ENCODE data around the gene EPS8L1. TPM values are rescaled to one million over a fixed set of nuclear protein-coding genes. Genes with fewer than 3 reads are reported as not detected.

EPS8L1 gene
- 0.99 and 1.2 TPM in 2 replicates for total RNA-seq

DNA sequence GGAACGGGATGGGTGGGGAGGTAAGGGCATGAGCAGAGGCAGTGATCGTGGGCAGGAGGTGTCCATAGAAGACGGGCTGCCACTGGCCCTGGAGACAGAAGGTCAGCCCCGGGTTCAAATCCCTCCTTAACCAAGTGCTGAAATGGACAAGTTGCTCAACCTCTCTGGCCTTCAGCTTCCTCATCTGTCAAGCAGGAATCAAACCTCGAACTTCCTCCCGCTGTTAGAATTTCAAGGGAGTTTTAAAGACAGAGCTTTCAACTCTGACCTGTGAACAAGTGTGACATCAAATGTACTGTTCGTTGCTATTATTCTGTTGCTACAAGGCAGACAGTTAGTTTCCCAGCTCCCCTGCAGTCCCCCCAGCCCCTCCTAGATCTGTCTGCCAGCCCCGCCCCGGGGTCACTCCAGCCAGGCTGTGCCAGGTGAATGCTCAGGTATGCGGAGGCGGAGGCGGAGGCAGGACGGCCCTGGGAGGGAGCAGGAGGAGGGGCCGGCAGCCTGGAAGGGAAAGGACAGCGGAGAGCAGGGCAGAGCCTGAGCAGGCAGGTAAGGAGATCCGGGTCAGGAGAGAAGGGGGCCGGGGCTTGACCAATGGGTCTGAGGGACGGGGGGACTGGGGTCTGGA is at the start of gene EPS8L1:
TSS of gene EPS8L1 (plus strand) at position 499 of the 628 bp plus-strand sequence. CDS start 576 bp downstream, outside the sequence.

DNA sequence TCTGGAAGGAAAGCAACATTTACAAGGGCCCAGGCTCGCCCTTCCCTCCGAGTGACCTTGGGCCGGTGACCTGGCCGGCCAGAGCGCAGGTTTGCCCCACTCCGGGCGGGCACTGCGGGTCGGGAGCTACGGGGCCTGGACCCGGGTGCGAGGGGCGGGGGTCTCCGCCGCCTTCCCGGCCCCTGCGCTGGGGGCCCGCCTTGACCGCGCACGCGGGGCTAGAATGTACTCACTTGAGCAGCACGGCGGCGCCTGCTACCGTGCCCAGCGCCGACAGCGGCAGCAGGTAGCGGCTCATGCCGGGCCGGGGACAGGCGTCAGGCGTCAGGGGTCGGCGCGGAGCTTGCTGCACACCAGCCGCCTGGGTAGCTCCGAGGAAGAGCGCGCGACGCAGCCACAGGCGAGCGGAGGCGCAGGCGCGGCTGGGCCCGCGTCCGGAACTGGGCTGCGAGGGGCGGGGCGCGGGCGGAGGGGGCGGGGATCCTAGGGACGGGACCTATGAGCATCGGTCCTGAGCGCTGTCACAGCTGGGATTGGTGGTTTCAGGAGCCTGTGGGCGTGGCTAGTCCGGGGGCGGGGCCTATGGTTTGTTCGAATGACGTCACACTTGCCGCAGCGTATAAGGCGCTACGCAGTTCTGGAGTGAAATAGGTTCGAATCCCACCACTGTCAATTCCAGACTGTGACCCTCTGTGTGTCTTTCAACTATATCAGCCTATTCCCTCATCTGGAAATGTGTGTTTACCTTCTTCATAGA is 12.8 kb upstream of the EPS8L1 start, which contains the start of gene RDH13:
TSS of gene RDH13 (minus strand) at position 414 of the 757 bp plus-strand sequence. CDS start at position 298, 116 bp downstream.

DNA sequence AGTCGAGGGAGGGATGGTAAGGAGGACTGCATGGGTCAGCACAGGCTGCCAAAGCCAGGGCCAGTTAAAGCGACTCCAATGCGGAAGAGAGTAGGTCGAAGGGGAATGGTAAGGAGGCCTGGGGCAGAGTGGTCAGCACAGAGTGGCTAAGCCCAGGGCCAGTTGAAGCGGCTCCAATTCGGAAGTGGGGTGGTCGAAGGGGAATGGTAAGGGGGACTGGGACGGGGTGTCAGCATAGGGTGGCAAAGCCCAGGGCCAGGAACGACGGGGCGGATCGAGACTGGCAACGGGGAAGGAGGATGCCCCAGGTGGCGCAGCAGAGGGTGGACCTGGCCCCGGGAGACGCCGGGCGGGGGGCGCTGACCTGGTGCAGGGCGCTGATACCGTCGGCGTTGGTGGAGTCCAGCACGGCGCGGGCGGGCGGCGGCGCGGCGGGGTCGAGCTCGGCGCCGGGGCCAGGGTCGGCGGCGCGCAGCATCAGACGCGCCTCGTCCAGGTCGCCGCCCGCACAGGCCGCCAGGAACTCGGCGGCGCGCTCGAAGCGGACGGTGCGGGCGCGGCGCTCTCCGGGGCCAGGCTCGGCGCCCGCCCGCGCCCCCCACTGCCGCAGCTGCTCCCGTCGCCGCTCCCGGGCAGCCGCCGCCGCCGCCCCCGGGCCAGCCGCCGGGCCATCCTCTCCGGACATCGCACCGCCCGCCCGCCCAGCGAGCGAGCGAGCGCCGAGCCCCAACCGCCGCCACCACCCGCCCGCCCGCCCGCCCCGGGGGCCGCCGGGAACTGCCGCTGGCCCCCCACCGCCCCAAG is 41.4 kb downstream of the EPS8L1 start, which contains the start of gene PPP1R12C:
TSS of gene PPP1R12C (minus strand) at position 779 of the 804 bp plus-strand sequence. CDS start at position 685, 94 bp downstream.

Other genes with a start within 250 kb of the EPS8L1 start
- not detected in 2 replicates for gene KIR2DS4, start 243.2 kb upstream of the EPS8L1 start, total RNA-seq
- not detected in 2 replicates for gene KIR3DL2, start 225.4 kb upstream of the EPS8L1 start, total RNA-seq
- gene FCAR, start 201.6 kb upstream of the EPS8L1 start, total RNA-seq = not detected in 2 replicates
- not detected in 2 replicates for gene NCR1, start 169.7 kb upstream of the EPS8L1 start, total RNA-seq
- under 0.01 TPM in 1 of 2 replicates, not detected in the other for gene NLRP7, start 128.3 kb upstream of the EPS8L1 start, total RNA-seq
- gene NLRP2, start 109.5 kb upstream of the EPS8L1 start, total RNA-seq = 0.83 and 1.3 TPM in 2 replicates
- gene GP6, start 37.6 kb upstream of the EPS8L1 start, total RNA-seq = not detected in 2 replicates
- gene RDH13, start 12.7 kb upstream of the EPS8L1 start, total RNA-seq = 9.3 and 10.1 TPM in 2 replicates
- gene PPP1R12C, start 41.8 kb downstream of the EPS8L1 start, total RNA-seq = 44.7 and 46.4 TPM in 2 replicates
- 6.8 and 20.8 TPM in 2 replicates for gene TNNT1, start 73.3 kb downstream of the EPS8L1 start, total RNA-seq
- 0.66 TPM in 1 of 2 replicates, not detected in the other for gene TNNI3, start 81.9 kb downstream of the EPS8L1 start, total RNA-seq
- 0.33 and 0.87 TPM in 2 replicates for gene DNAAF3, start 90.7 kb downstream of the EPS8L1 start, total RNA-seq
- gene SYT5, start 104.4 kb downstream of the EPS8L1 start, total RNA-seq = 0.15 and 0.17 TPM in 2 replicates
- 4.5 and 10.9 TPM in 2 replicates for gene PTPRH, start 133.6 kb downstream of the EPS8L1 start, total RNA-seq
- gene TMEM86B, start 152.9 kb downstream of the EPS8L1 start, total RNA-seq = 2.2 and 2.3 TPM in 2 replicates
- gene PPP6R1, start 183.1 kb downstream of the EPS8L1 start, total RNA-seq = 33.6 and 48.0 TPM in 2 replicates
- 28.8 and 39.3 TPM in 2 replicates for gene HSPBP1, start 204.2 kb downstream of the EPS8L1 start, total RNA-seq
- gene BRSK1, start 208.1 kb downstream of the EPS8L1 start, total RNA-seq = 4.0 and 5.2 TPM in 2 replicates
- gene TMEM150B, start 249.5 kb downstream of the EPS8L1 start, total RNA-seq = not detected in 2 replicates

Measured in smooth muscle cell of trachea (primary cell).